IMR-90 (cell line): ENCODE data around the gene DIP2C. TPM values are rescaled to one million over a fixed set of nuclear protein-coding genes. Genes with fewer than 3 reads are reported as not detected.
A peak's percentile ranks its signal among the peaks of the same experiment; 100 is the strongest.

Experiments
- MXI1 ChIP-seq: IDR thresholded peaks from 2 replicates; pipeline ENCODE4 v1.6.1; 2012; ENCODE audit warnings: low read depth, mild to moderate bottlenecking, low read length, moderate library complexity, borderline replicate concordance
- polyA plus RNA-seq, 3 experiments: library from polyadenylated mRNA; depleted of rRNA; stranded (reverse); fragments of >200 nt; gene quantifications; 2 replicates each; pipeline ENCODE4 v1.2.3, GENCODE V29; 2012; ENCODE audit warnings: low replicate concordance in 1 of 3
- total RNA-seq: library from RNA; depleted of rRNA; stranded (reverse); fragments of >200 nt; gene quantifications from 2 replicates; pipeline ENCODE4 v1.2.3, GENCODE V29; 2012
- TF ChIP-seq, protein P1 (sequence below): conservative IDR thresholded peaks from 2 replicates; pipeline ENCODE4 v1.5.1; 2012; ENCODE audit warnings: mild to moderate bottlenecking, low read depth, low read length, improper control_type of control experiment

The DIP2C gene
- total and polyA plus RNA-seq, 2 of the 4 experiments (the other 2 are of a cell fraction), result 8.6 to 17.3 TPM

DNA sequence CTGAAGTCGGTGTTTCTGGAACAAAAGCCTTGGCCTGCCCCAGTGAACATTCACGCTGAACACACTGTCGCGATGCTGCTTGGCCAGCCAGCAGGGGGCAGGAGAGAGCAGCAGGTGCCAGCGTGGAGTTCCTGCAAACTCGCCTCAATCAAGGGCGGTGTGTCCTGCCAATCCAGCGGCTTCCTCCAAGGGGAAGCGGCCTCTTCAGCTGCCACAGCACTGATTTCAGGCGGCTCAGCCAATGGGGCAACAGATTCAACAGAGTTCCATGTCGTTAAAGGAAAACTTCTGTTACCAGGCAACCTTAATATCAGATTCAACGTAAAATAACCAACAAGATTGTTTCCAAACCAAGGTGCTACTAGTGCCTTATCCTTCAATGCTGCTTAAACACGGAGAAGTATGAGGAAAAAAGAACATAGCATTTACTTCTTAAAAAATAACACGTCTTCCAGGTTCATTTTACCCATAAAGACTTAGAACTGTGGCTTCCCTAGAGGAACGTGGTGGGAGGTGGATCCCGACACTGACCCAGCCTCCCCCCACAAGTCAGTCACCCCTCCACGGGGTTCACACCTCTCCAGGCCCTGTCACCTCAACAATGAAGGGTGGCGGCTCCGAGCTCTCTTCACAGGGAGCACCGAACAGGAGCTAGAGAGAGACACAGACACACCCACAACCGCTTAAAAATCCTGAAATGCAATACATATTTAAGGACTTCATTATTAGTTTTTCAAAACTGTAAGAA is 178.2 kb downstream of the DIP2C start (continued):
- TF ChIP-seq, protein P1, sequence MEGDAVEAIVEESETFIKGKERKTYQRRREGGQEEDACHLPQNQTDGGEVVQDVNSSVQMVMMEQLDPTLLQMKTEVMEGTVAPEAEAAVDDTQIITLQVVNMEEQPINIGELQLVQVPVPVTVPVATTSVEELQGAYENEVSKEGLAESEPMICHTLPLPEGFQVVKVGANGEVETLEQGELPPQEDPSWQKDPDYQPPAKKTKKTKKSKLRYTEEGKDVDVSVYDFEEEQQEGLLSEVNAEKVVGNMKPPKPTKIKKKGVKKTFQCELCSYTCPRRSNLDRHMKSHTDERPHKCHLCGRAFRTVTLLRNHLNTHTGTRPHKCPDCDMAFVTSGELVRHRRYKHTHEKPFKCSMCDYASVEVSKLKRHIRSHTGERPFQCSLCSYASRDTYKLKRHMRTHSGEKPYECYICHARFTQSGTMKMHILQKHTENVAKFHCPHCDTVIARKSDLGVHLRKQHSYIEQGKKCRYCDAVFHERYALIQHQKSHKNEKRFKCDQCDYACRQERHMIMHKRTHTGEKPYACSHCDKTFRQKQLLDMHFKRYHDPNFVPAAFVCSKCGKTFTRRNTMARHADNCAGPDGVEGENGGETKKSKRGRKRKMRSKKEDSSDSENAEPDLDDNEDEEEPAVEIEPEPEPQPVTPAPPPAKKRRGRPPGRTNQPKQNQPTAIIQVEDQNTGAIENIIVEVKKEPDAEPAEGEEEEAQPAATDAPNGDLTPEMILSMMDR, result peak; percentile 97
- peak; percentile 75; the same call in 1 of the 2 replicates for TF ChIP-seq MXI1
